Neutrophil (primary cell): ENCODE results near the gene IFT122.

Source experiments
- H3K27ac ChIP-seq: fragments of 200-600 bp; sonication (generic); 2 replicates; pipeline ENCODE4 v1.5.1; 2016; ENCODE audit warnings: mild to moderate bottlenecking, moderate library complexity
- H3K27me3 ChIP-seq: fragments of 200-600 bp; sonication (generic); 2 replicates; pipeline ENCODE4 v1.6.0; 2016; ENCODE audit warnings: mild to moderate bottlenecking
- H3K36me3 ChIP-seq: fragments of 200-600 bp; sonication (generic); 2 replicates; pipeline ENCODE4 v1.5.1; 2017
- H3K4me1 ChIP-seq, 2 experiments: fragments of 200-600 bp in 1 of 2; sonication (generic) in 1 of 2; 1 replicate in 1 of 2; 2 replicates in 1 of 2; pipeline versions ENCODE4 v1.5.1 to v1.6.1; 2013 to 2016; ENCODE audit warnings: low read depth in 1 of 2, low read length in 1 of 2, mild to moderate bottlenecking in 1 of 2, moderate library complexity in 1 of 2; ENCODE audit not compliant: control insufficient read depth in 1 of 2, insufficient read depth in 1 of 2
- H3K4me3 ChIP-seq, 2 experiments: fragments of 200-600 bp in 1 of 2; sonication (generic) in 1 of 2; 1 replicate in 1 of 2; 2 replicates in 1 of 2; pipeline ENCODE4 v1.5.1; 2013 to 2016; ENCODE audit warnings: low read depth in 1 of 2, low read length in 1 of 2, mild to moderate bottlenecking in 1 of 2, moderate library complexity in 1 of 2
- H3K9me3 ChIP-seq: fragments of 200-600 bp; sonication (generic); 2 replicates; pipeline ENCODE4 v1.5.1; 2016
- TF ChIP-seq, protein P1 (sequence below): fragments of 200-600 bp; sonication (generic); IDR thresholded peaks from 2 replicates; pipeline ENCODE4 v1.5.1; 2016; ENCODE audit warnings: antibody characterized with exemption

IFT122 gene

DNA sequence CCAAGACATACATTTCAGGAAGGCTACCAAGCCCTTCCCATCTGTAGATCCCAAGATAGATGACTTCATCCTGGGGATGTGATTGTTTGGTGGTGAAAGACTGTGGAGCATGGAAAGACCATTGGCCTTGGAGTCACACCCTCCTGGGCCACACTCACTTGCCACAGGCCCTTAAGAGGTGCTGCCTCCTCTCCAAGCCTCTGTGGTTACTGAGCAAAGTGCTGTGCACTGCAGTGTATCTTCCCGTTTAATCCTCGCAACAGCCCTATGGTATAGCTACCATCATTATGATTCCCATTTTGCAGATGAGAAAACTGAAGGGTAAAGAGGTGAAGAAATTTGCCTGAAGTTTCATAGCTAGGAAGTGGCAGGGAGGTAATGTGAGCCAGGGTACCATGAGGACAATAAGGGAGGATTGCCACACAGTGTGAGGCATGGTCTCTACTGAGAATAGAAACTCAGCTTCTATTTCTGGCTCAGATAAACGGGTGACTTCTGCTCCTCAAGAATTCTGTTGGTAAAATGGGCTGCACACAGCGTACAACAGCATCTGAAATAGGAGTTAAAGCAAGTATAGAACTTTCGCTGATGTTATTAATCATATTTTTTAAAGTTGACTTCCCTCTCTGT, 64.6 kb downstream of the IFT122 start:
- Histone ChIP-seq H3K9me3 (no peaks in the 10 kb centered on the region), H3K4me1 (no peaks in the 10 kb centered on the region), H3K4me3 (no peak overlapping the region), H3K36me3 (peaks cover 92% of the 10 kb centered on the region), H3K27ac (no peak overlapping the region), H3K27me3 (no peaks in the 10 kb centered on the region)
- TF ChIP-seq, protein P1, sequence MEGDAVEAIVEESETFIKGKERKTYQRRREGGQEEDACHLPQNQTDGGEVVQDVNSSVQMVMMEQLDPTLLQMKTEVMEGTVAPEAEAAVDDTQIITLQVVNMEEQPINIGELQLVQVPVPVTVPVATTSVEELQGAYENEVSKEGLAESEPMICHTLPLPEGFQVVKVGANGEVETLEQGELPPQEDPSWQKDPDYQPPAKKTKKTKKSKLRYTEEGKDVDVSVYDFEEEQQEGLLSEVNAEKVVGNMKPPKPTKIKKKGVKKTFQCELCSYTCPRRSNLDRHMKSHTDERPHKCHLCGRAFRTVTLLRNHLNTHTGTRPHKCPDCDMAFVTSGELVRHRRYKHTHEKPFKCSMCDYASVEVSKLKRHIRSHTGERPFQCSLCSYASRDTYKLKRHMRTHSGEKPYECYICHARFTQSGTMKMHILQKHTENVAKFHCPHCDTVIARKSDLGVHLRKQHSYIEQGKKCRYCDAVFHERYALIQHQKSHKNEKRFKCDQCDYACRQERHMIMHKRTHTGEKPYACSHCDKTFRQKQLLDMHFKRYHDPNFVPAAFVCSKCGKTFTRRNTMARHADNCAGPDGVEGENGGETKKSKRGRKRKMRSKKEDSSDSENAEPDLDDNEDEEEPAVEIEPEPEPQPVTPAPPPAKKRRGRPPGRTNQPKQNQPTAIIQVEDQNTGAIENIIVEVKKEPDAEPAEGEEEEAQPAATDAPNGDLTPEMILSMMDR: no peak

DNA sequence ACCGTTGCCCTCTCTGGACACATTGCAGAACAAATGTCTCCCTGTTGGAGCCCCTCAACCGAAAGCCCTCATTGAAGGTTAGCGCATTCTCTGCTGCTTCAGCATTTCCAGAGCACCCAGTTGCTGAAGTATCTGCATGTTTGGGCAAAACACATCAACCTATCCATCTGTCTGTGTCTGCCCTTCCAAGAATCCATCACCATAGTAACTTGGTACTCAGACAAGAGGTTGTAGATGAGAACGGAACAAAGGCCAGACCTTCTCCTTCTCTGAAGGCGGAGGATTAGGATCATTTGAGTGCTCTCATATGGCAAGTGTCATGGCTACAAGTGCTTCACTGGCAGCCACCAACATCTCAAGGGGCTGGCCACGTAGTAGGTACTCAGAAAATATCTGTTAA, 65.3 kb downstream of the IFT122 start:
- Histone ChIP-seq H3K9me3 (no peaks in the 10 kb centered on the region), H3K4me1 (no peaks in the 10 kb centered on the region), H3K36me3 (peaks cover 87% of the 10 kb centered on the region), H3K27me3 (no peaks in the 10 kb centered on the region), H3K27ac (no peak overlapping the region), H3K4me3 (no peak overlapping the region)
- TF ChIP-seq, protein P1: no peak

DNA sequence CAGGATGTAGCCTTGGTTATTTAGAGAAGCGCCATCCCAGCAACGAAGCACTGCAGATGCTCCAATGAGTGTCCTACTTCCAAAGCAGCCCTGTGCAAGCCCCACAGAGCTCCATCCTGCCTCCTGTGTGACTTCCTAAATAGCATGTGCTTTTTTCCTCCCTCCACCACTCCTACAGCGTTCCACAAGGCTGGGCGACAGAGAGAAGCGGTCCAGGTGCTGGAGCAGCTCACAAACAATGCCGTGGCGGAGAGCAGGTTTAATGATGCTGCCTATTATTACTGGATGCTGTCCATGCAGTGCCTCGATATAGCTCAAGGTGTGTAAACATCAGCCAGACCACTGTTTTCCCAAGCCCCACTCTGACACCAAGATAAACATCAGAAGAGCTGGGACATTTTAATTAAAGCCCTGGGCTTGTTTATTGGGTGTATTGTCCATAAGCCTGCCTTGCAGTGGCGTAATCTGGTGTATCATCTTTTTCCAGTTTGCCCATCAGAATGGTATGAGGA, 66.3 kb downstream of the IFT122 start:
- no peak overlapping the region for H3K27ac ChIP-seq
- peaks cover 87% of the 10 kb centered on the region for H3K36me3 ChIP-seq
- no peak overlapping the region for H3K4me3 ChIP-seq
- H3K9me3 ChIP-seq: no peaks in the 10 kb centered on the region
- no peaks in the 10 kb centered on the region for H3K4me1 ChIP-seq
- TF ChIP-seq, protein P1: no peak
- H3K27me3 ChIP-seq: no peaks in the 10 kb centered on the region

DNA sequence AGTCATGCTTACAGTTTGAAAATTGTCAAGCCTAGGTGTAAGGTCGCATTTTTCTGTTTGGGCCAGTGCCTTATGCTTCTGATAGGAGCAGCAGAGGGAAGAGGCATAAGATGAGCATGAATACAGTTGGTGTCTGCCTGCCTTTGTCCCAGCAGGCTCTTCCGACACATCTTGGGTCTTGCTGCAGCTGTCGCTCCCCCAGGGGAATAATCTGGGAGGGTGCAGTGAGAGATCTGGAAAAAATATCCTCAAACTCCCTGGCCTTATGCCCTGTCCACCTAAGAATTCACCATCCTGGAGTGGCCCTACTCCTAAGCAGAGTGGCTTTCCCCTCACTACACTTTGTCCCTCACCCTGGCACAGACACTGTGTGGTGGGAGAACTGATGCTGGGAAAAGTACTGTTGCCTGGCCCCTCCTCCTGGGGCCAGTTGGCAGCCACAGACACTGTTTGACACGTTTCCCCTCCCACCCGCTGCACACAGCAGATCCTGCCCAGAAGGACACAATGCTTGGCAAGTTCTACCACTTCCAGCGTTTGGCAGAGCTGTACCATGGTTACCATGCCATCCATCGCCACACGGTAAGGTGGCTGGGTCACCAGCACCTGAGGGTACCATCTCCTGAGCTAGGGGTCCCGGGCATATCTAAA, 67.3 kb downstream of the IFT122 start:
- H3K9me3 ChIP-seq: no peaks in the 10 kb centered on the region
- TF ChIP-seq, protein P1: no peak
- H3K4me1 ChIP-seq: no peaks in the 10 kb centered on the region
- peaks cover 86% of the 10 kb centered on the region for H3K36me3 ChIP-seq
- no peaks in the 10 kb centered on the region for H3K27me3 ChIP-seq
- no peak overlapping the region for H3K27ac ChIP-seq
- no peak overlapping the region for H3K4me3 ChIP-seq

DNA sequence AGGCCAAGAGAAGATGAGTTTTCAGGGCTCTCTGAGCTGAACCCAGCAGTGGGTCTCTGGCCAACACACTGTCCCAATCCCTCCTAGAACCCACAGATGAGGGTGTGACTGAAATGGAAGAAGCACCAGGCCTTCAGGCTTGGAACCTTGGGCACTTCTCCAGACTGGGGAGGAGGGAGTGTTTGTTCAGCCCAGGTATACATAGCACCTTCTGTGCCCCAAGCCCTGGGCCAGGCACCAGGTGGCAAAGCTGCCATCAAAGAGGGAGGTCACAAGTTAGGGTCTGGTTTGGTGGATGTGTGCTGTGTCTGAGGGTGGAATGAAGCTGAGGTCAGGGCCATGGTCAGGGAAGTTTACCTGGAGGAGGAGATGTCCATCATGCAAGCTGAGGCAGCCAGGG, 72.6 kb downstream of the IFT122 start:
- TF ChIP-seq, protein P1: no peak
- Histone ChIP-seq H3K27me3 (no peaks in the 10 kb centered on the region), H3K4me3 (no peak overlapping the region), H3K36me3 (peaks cover 70% of the 10 kb centered on the region), H3K9me3 (no peaks in the 10 kb centered on the region), H3K4me1 (no peaks in the 10 kb centered on the region), H3K27ac (no peak overlapping the region)
